Glutamatergic neuron (in vitro differentiated cells): ENCODE measurements around the gene C1QTNF12. TPM values are rescaled to one million over a fixed set of nuclear protein-coding genes. Genes with fewer than 3 reads are reported as not detected.

ENCODE experiments used
- DNase-seq: peaks from one replicate; pipeline ENCODE4 v3.0.0; 2022
- H3K27ac Mint-ChIP-seq: one replicate; pipeline ENCODE4 v1.8.0; 2020; ENCODE audit warnings: mild to moderate bottlenecking, mixed read lengths, inconsistent platforms; ENCODE audit not compliant: unreplicated experiment
- H3K27me3 Mint-ChIP-seq: one replicate; pipeline ENCODE4 v1.8.0; 2020; ENCODE audit warnings: mild to moderate bottlenecking, moderate library complexity, mixed read lengths, inconsistent platforms; ENCODE audit not compliant: unreplicated experiment
- H3K36me3 Mint-ChIP-seq: one replicate; pipeline ENCODE4 v1.8.0; 2020; ENCODE audit warnings: mild to moderate bottlenecking, mixed read lengths, inconsistent platforms; ENCODE audit not compliant: unreplicated experiment
- H3K4me1 Mint-ChIP-seq: one replicate; pipeline ENCODE4 v1.8.0; 2020; ENCODE audit warnings: mild to moderate bottlenecking, low read depth, mixed read lengths, inconsistent platforms; ENCODE audit not compliant: unreplicated experiment
- H3K4me3 Mint-ChIP-seq: one replicate; pipeline ENCODE4 v1.8.0; 2020; ENCODE audit warnings: mild to moderate bottlenecking, mixed read lengths, inconsistent platforms; ENCODE audit not compliant: unreplicated experiment
- H3K9me3 Mint-ChIP-seq: one replicate; pipeline ENCODE4 v1.8.0; 2020; ENCODE audit warnings: mild to moderate bottlenecking, moderate library complexity, mixed read lengths, inconsistent platforms; ENCODE audit not compliant: unreplicated experiment
- CTCF ChIP-seq: fragments of 200-600 bp; sonication (generic); IDR thresholded peaks from one replicate; pipeline ENCODE4 v1.5.0; 2021; ENCODE audit not compliant: partially characterized antibody, unreplicated experiment
- total RNA-seq: library from RNA; stranded (reverse); fragmentation: NEBNext Ultra II Directional; extraction: Animal tissue kit (Norgen Biotek cat#: 25700); gene quantifications from one replicate; pipeline ENCODE4 v1.2.1, GENCODE V29; 2021; ENCODE audit not compliant: unreplicated experiment

Gene C1QTNF12
- total RNA-seq, 1 donor from 2014 or later: 9.1 TPM

- Mint-ChIP-seq H3K36me3 (no peaks in the 10 kb centered on the region), H3K27ac (peak overlapping the region; percentile 28), H3K27me3 (peaks cover 7% of the 10 kb centered on the region), H3K4me1 (peaks cover 23% of the 10 kb centered on the region), H3K9me3 (peaks cover 11% of the 10 kb centered on the region), H3K4me3 (no peak overlapping the region)
- TF ChIP-seq CTCF: no peak
- DNase-seq: no peak
Observed at GRCh38 chr1:1259119-1259488, 12.6 kb upstream of the C1QTNF12 start.

- Mint-ChIP-seq H3K27me3 (peaks cover 7% of the 10 kb centered on the region), H3K4me3 (no peak overlapping the region), H3K4me1 (peaks cover 23% of the 10 kb centered on the region), H3K9me3 (peaks cover 11% of the 10 kb centered on the region), H3K36me3 (no peaks in the 10 kb centered on the region), H3K27ac (no peak overlapping the region)
- DNase-seq: no peak
- TF ChIP-seq CTCF: no peak
Observed at GRCh38 chr1:1256956-1257871, 10.7 kb upstream of the C1QTNF12 start.

GRCh38 chr1:1255611-1256010 lies 9.1 kb upstream of the C1QTNF12 start:
- peak overlapping the region; percentile 43 for H3K27ac Mint-ChIP-seq
- H3K4me1 Mint-ChIP-seq: peaks cover 17% of the 10 kb centered on the region
- no peaks in the 10 kb centered on the region for H3K36me3 Mint-ChIP-seq
- DNase-seq: no peak
- TF ChIP-seq CTCF: no peak
- H3K9me3 Mint-ChIP-seq: peaks cover 11% of the 10 kb centered on the region
- H3K4me3 Mint-ChIP-seq: peak overlapping the region; percentile 47
- peaks cover 5% of the 10 kb centered on the region for H3K27me3 Mint-ChIP-seq

GRCh38 chr1:1255078-1255477 lies 8.6 kb upstream of the C1QTNF12 start:
- Mint-ChIP-seq H3K27ac (no peak overlapping the region), H3K4me1 (peaks cover 12% of the 10 kb centered on the region), H3K4me3 (no peak overlapping the region), H3K9me3 (peaks cover 13% of the 10 kb centered on the region), H3K27me3 (peaks cover 5% of the 10 kb centered on the region), H3K36me3 (no peaks in the 10 kb centered on the region)
- no peak for TF ChIP-seq CTCF
- no peak for DNase-seq

- Mint-ChIP-seq H3K27me3 (peaks cover 5% of the 10 kb centered on the region), H3K27ac (no peak overlapping the region), H3K9me3 (peaks cover 11% of the 10 kb centered on the region), H3K36me3 (no peaks in the 10 kb centered on the region), H3K4me1 (peaks cover 7% of the 10 kb centered on the region), H3K4me3 (no peak overlapping the region)
- no peak for DNase-seq
- TF ChIP-seq CTCF: no peak
Observed at GRCh38 chr1:1254667-1254998, 8.1 kb upstream of the C1QTNF12 start.
